ENCODE results near the gene ATP9B. TPM values are rescaled to one million over a fixed set of nuclear protein-coding genes. Genes with fewer than 3 reads are reported as not detected.

Gene ATP9B
- total RNA-seq, 3 donors from 2014 or later (not counting 1 experiment from before 2014, with no cell fraction given), result 66.0 to 78.9 (median 68.0) TPM

DNA sequence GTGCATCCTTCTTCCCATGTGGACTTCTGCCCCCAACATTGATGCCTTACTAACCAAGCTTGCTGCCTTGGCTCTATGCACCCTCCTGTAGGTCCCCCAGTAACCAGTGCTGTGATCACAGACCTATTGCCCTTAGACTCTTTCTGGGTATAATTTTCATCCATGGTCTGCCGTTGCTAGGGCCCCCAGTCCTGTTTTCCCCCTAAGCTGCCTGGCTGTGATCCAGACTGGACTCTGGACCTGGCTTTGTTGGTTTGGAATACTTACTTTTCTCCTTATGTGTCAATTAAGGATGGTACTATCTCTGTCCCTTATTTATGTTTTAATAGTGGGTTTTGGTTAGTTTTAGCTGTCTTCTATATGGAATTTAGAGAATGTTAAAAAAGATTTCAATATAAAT is 26.0 kb downstream of the ATP9B start:
- H3K4me1 ChIP-seq (ENCODE audit: control insufficient read depth, insufficient read depth, low read length), result no peaks in the 10 kb centered on the region
- Mint-ChIP-seq H3K4me3 (no peak overlapping the region), H3K9me3 (no peaks in the 10 kb centered on the region), H3K4me1 (peaks cover 34 to 48% of the 10 kb centered on the region in 2 donors), H3K27ac (peak overlapping the region in 1 of 2 donors; percentile 68), H3K27me3 (ENCODE audit: low read depth in 2 of 2) (no peaks in the 10 kb centered on the region), H3K36me3 (no peaks in the 10 kb centered on the region)
- H3K27ac ChIP-seq (ENCODE audit: low read length), result no peak overlapping the region
- TF ChIP-seq, protein P1, sequence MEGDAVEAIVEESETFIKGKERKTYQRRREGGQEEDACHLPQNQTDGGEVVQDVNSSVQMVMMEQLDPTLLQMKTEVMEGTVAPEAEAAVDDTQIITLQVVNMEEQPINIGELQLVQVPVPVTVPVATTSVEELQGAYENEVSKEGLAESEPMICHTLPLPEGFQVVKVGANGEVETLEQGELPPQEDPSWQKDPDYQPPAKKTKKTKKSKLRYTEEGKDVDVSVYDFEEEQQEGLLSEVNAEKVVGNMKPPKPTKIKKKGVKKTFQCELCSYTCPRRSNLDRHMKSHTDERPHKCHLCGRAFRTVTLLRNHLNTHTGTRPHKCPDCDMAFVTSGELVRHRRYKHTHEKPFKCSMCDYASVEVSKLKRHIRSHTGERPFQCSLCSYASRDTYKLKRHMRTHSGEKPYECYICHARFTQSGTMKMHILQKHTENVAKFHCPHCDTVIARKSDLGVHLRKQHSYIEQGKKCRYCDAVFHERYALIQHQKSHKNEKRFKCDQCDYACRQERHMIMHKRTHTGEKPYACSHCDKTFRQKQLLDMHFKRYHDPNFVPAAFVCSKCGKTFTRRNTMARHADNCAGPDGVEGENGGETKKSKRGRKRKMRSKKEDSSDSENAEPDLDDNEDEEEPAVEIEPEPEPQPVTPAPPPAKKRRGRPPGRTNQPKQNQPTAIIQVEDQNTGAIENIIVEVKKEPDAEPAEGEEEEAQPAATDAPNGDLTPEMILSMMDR (IDR thresholded peaks at IDR 0.05), result no peak
- no peaks in the 10 kb centered on the region for H3K27me3 ChIP-seq (ENCODE audit: control insufficient read depth, insufficient read depth, low read length)
- H3K4me3 ChIP-seq (ENCODE audit: low read length), result no peak overlapping the region
- no peaks in the 10 kb centered on the region for H3K9me3 ChIP-seq (ENCODE audit: control insufficient read depth, insufficient read depth, low read length)
- intact Hi-C loops (cut with micrococcal nuclease), result no loop called here
- 83% methylated on average over 1 of the region's 1 CpG for WGBS (ENCODE audit: insufficient coverage)
- DNase-seq (no peak), ATAC-seq (no peak)
- no peaks in the 10 kb centered on the region for H3K36me3 ChIP-seq (ENCODE audit: control insufficient read depth, insufficient read depth, low read length)

DNA sequence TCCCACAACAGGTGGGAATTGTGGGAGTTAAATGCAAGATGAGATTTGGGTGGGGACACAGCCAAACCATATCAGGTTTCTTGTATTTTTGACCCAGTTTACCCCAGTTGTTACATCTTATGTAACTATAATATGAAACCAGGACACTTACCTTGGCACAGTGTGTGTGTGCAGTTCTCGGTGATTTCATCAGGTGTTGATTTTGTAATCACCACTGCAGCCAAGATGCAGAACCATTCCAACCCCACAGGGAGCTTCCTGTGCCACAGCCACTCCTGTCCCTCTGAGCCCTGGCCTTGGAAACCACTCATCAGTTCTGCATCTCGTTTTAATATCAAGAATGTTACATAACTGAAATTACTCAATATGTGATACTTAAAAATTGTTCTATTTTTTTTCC is 31.8 kb downstream of the ATP9B start:
- H3K4me3 ChIP-seq (ENCODE audit: low read length), result no peak overlapping the region
- H3K27me3 ChIP-seq (ENCODE audit: control insufficient read depth, insufficient read depth, low read length), result no peaks in the 10 kb centered on the region
- TF ChIP-seq, protein P1 (IDR thresholded peaks at IDR 0.05), result no peak
- peaks cover 18 to 41% of the 10 kb centered on the region in 2 donors for H3K4me1 Mint-ChIP-seq
- WGBS (ENCODE audit: insufficient coverage), result 85% methylated on average over 1 of the region's 2 CpGs
- no peak overlapping the region for H3K4me3 Mint-ChIP-seq
- DNase-seq (no peak), ATAC-seq (no peak)
- no peaks in the 10 kb centered on the region for H3K9me3 ChIP-seq (ENCODE audit: control insufficient read depth, insufficient read depth, low read length)
- H3K9me3 Mint-ChIP-seq, result no peaks in the 10 kb centered on the region
- H3K27ac ChIP-seq (ENCODE audit: low read length), result no peak overlapping the region
- H3K36me3 Mint-ChIP-seq, result no peaks in the 10 kb centered on the region
- no peaks in the 10 kb centered on the region for H3K36me3 ChIP-seq (ENCODE audit: control insufficient read depth, insufficient read depth, low read length)
- no peaks in the 10 kb centered on the region for H3K27me3 Mint-ChIP-seq (ENCODE audit: low read depth in 2 of 2)
- intact Hi-C loops (cut with micrococcal nuclease), result no loop called here
- H3K4me1 ChIP-seq (ENCODE audit: control insufficient read depth, insufficient read depth, low read length), result no peaks in the 10 kb centered on the region
- H3K27ac Mint-ChIP-seq, result no peak overlapping the region

DNA sequence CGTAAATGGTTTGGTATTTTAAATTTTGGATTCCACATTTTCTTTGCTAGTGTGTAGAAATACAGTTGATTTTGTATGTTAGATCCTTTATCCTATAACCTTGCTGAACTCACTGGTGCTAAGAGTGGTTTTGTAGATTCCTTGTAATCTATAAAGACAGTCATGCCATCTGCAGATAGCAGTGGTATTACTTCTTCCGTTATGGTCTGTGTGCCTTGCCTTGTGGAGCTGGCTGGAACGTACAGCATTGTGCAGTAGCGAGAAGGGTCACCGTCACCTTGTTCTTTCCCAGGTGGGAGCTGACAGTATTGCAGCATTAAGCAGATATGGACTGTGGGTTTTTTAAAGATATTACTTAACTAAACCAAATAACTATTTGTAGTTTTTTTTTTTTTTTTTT is 33.7 kb downstream of the ATP9B start:
- Mint-ChIP-seq H3K36me3 (no peaks in the 10 kb centered on the region), H3K27ac (no peak overlapping the region), H3K27me3 (ENCODE audit: low read depth in 2 of 2) (no peaks in the 10 kb centered on the region), H3K9me3 (no peaks in the 10 kb centered on the region), H3K4me1 (peaks cover 25 to 47% of the 10 kb centered on the region in 2 donors), H3K4me3 (no peak overlapping the region)
- ATAC-seq, result no peak
- Histone ChIP-seq H3K27ac (ENCODE audit: low read length) (no peak overlapping the region), H3K4me3 (ENCODE audit: low read length) (no peak overlapping the region), H3K27me3 (ENCODE audit: control insufficient read depth, insufficient read depth, low read length) (no peaks in the 10 kb centered on the region), H3K9me3 (ENCODE audit: control insufficient read depth, insufficient read depth, low read length) (no peaks in the 10 kb centered on the region), H3K4me1 (ENCODE audit: control insufficient read depth, insufficient read depth, low read length) (no peaks in the 10 kb centered on the region), H3K36me3 (ENCODE audit: control insufficient read depth, insufficient read depth, low read length) (no peaks in the 10 kb centered on the region)
- no peak for DNase-seq
- 98% methylated on average over 4 of the region's 5 CpGs for WGBS (ENCODE audit: insufficient coverage)
- intact Hi-C loops (cut with micrococcal nuclease), result no loop called here
- TF ChIP-seq, protein P1 (IDR thresholded peaks at IDR 0.05), result no peak

DNA sequence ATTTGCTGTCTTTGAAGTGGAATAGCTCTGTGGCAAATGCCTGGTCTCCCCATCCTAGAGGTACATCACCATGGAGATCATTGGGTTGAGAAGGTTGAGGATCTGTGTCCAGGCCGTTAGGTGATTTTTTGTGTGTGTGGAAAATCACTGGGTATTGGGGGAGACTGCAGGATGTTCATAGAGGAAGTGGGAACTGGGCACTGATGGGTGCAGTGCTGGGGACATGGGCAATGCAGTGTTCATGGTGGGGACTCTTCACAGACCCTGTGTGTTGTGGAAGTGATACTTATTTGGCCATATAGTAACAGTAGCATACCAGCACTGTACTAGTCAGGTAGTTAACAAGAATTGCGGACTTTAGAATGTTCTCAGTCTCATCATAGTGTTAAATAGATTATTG is 34.9 kb downstream of the ATP9B start:
- ATAC-seq, result no peak
- Mint-ChIP-seq H3K27ac (no peak overlapping the region), H3K36me3 (no peaks in the 10 kb centered on the region), H3K9me3 (no peaks in the 10 kb centered on the region), H3K27me3 (ENCODE audit: low read depth in 2 of 2) (no peaks in the 10 kb centered on the region), H3K4me1 (peaks cover 28 to 55% of the 10 kb centered on the region in 2 donors), H3K4me3 (no peak overlapping the region)
- Histone ChIP-seq H3K27me3 (ENCODE audit: control insufficient read depth, insufficient read depth, low read length) (no peaks in the 10 kb centered on the region), H3K27ac (ENCODE audit: low read length) (no peak overlapping the region), H3K4me1 (ENCODE audit: control insufficient read depth, insufficient read depth, low read length) (no peaks in the 10 kb centered on the region), H3K4me3 (ENCODE audit: low read length) (no peak overlapping the region), H3K9me3 (ENCODE audit: control insufficient read depth, insufficient read depth, low read length) (no peaks in the 10 kb centered on the region), H3K36me3 (ENCODE audit: control insufficient read depth, insufficient read depth, low read length) (no peaks in the 10 kb centered on the region)
- DNase-seq, result no peak
- TF ChIP-seq, protein P1 (IDR thresholded peaks at IDR 0.05), result no peak
- intact Hi-C loops (cut with micrococcal nuclease), result no loop called here
- WGBS (ENCODE audit: insufficient coverage), result 90% methylated on average over 2 of the region's 2 CpGs

All from natural killer cell (primary cell).